IMR-90 (cell line): ENCODE results near the gene EEPD1. TPM values are rescaled to one million over a fixed set of nuclear protein-coding genes. Genes with fewer than 3 reads are reported as not detected.

ENCODE experiments used
- ATAC-seq: fragments of 200-7000 bp; cut with Tn5 transposase; 2 replicates; pipeline ENCODE4 v1.9.1; 2020; ENCODE audit warnings: low read depth, mild to moderate bottlenecking, moderate library complexity
- BruUV-seq: library from RNA; stranded (reverse); fragments of 400-500 nt; replicated peaks from 2 replicates; lab custom pipeline; 2021; lab: Mats Ljungman, UMichigan
- CTCF ChIA-PET: fragments of 300-600 bp; formaldehyde crosslinking; extraction: SDS; loops from one replicate; lab custom pipeline; 2021; ENCODE audit warnings: antibody characterized with exemption; lab: Yijun Ruan, JAX
- POLR2A ChIA-PET: fragments of 300-600 bp; sonication (Branson Sonifier 250); formaldehyde crosslinking; loops from one replicate; lab custom pipeline; 2022; ENCODE audit warnings: antibody characterized with exemption; ENCODE audit not compliant: unreplicated experiment; lab: Charles Lee
- DNase-seq: peaks from one replicate; pipeline ENCODE4 v3.0.0; 2013
- H2AFZ ChIP-seq: replicated peaks from 2 replicates; pipeline ENCODE3; 2013; ENCODE audit warnings: low read length, mild to moderate bottlenecking; ENCODE audit not compliant: poor library complexity
- H2AK5ac ChIP-seq: 2 replicates; pipeline ENCODE4 v1.6.1; 2013; ENCODE audit warnings: low read depth, low read length, inconsistent platforms
- H2AK9ac ChIP-seq: replicated peaks from 2 replicates; pipeline ENCODE3; 2013; ENCODE audit warnings: mild to moderate bottlenecking, low read depth, low read length, moderate library complexity; ENCODE audit not compliant: poor library complexity
- H2BK120ac ChIP-seq: 2 replicates; pipeline ENCODE4 v1.6.1; 2013; ENCODE audit warnings: low read depth, low read length, inconsistent platforms
- H2BK15ac ChIP-seq: 3 replicates; pipeline ENCODE4 v1.6.1; 2013; ENCODE audit warnings: low read depth, low read length, inconsistent platforms
- H2BK20ac ChIP-seq: 2 replicates; pipeline ENCODE4 v1.6.1; 2013; ENCODE audit warnings: low read depth, mild to moderate bottlenecking, inconsistent platforms, low read length, moderate library complexity
- H2BK5ac ChIP-seq: 2 replicates; pipeline ENCODE4 v1.6.1; 2013; ENCODE audit warnings: mild to moderate bottlenecking, low read depth, low read length, inconsistent platforms; ENCODE audit not compliant: poor library complexity, severe bottlenecking
- H3K14ac ChIP-seq: replicated peaks from 2 replicates; pipeline ENCODE4 v1.6.1; 2013; ENCODE audit warnings: low read depth, low read length, inconsistent platforms
- H3K18ac ChIP-seq: 2 replicates; pipeline ENCODE4 v1.6.1; 2013; ENCODE audit warnings: low read depth, low read length, control low read depth
- H3K23ac ChIP-seq: 2 replicates; pipeline ENCODE4 v1.6.1; 2013; ENCODE audit warnings: low read depth, low read length, inconsistent platforms
- H3K27ac ChIP-seq: 2 replicates; pipeline ENCODE4 v1.5.1; 2013; ENCODE audit warnings: mild to moderate bottlenecking, control low read depth, low read length; ENCODE audit not compliant: insufficient read depth
- H3K27me3 ChIP-seq: 2 replicates; pipeline ENCODE4 v1.6.1; 2013; ENCODE audit warnings: low read length; ENCODE audit not compliant: control insufficient read depth, insufficient read depth
- H3K36me3 ChIP-seq: 2 replicates; pipeline ENCODE4 v1.6.1; 2013; ENCODE audit warnings: low read length, mixed read lengths; ENCODE audit not compliant: control insufficient read depth, insufficient read depth
- H3K4ac ChIP-seq: 2 replicates; pipeline ENCODE4 v1.6.1; 2013; ENCODE audit warnings: low read depth, low read length, inconsistent platforms
- H3K4me1 ChIP-seq: 2 replicates; pipeline ENCODE4 v1.6.1; 2013; ENCODE audit warnings: low read length, mixed read lengths; ENCODE audit not compliant: control insufficient read depth, insufficient read depth
- H3K4me2 ChIP-seq: 2 replicates; pipeline ENCODE4 v1.6.1; 2013; ENCODE audit warnings: low read depth, mild to moderate bottlenecking, control low read depth, low read length, moderate library complexity
- H3K4me3 ChIP-seq: 2 replicates; pipeline ENCODE4 v1.5.1; 2013; ENCODE audit warnings: low read depth, mild to moderate bottlenecking, control low read depth, low read length, moderate library complexity; ENCODE audit not compliant: insufficient read depth
- H3K56ac ChIP-seq: 2 replicates; pipeline ENCODE4 v1.6.1; 2013; ENCODE audit warnings: low read length, inconsistent platforms; ENCODE audit not compliant: insufficient read depth; ENCODE audit errors: extremely low read depth
- H3K79me1 ChIP-seq, 2 experiments: 2 replicates each; pipeline ENCODE4 v1.6.1; 2013; ENCODE audit warnings: low read length in 2 of 2, inconsistent platforms in 1 of 2, low read depth in 1 of 2
- H3K9ac ChIP-seq: 2 replicates; pipeline ENCODE4 v1.6.1; 2013; ENCODE audit warnings: low read depth, low read length, control low read depth
- H3K9me1 ChIP-seq: 2 replicates; pipeline ENCODE4 v1.6.1; 2013; ENCODE audit warnings: low read length, inconsistent platforms; ENCODE audit not compliant: insufficient read depth
- H3K9me3 ChIP-seq: 2 replicates; pipeline ENCODE4 v1.6.1; 2013; ENCODE audit warnings: low read length; ENCODE audit not compliant: control insufficient read depth, insufficient read depth
- H4K20me1 ChIP-seq: 2 replicates; pipeline ENCODE4 v1.6.1; 2013; ENCODE audit warnings: low read length, inconsistent platforms; ENCODE audit not compliant: insufficient read depth
- H4K5ac ChIP-seq: 2 replicates; pipeline ENCODE4 v1.6.1; 2013; ENCODE audit warnings: mild to moderate bottlenecking, low read depth, low read length, control low read depth
- H4K8ac ChIP-seq, 2 experiments: 2 replicates each; pipeline ENCODE4 v1.6.1; 2013; ENCODE audit warnings: low read depth in 2 of 2, low read length in 2 of 2, control low read depth in 1 of 2, inconsistent platforms in 1 of 2
- H4K91ac ChIP-seq: 2 replicates; pipeline ENCODE4 v1.6.1; 2013; ENCODE audit warnings: low read depth, low read length, inconsistent platforms; ENCODE audit not compliant: insufficient read depth
- CHD1 ChIP-seq: IDR thresholded peaks from 2 replicates; pipeline ENCODE4 v1.6.1; 2012; ENCODE audit warnings: low read depth, low read length, improper control_type of control experiment
- CTCF ChIP-seq: conservative IDR thresholded peaks from 2 replicates; pipeline ENCODE4 v1.5.1; 2012; ENCODE audit warnings: mild to moderate bottlenecking, low read depth, low read length, improper control_type of control experiment
- ELK1 ChIP-seq: fragments of 150-350 bp; IDR thresholded peaks from 2 replicates; pipeline ENCODE4 v1.6.1; 2016; ENCODE audit warnings: low read depth, mild to moderate bottlenecking, low read length, moderate library complexity, borderline replicate concordance
- FOS ChIP-seq: fragments of 150-350 bp; IDR thresholded peaks from 2 replicates; pipeline ENCODE4 v1.6.1; 2016; ENCODE audit warnings: low read depth, low read length
- MAFK ChIP-seq: IDR thresholded peaks from 2 replicates; pipeline ENCODE4 v1.6.1; 2012; ENCODE audit warnings: low read depth, low read length, improper control_type of control experiment
- MAZ ChIP-seq: IDR thresholded peaks from 2 replicates; pipeline ENCODE4 v1.6.1; 2012; ENCODE audit warnings: low read depth, mild to moderate bottlenecking, low read length, improper control_type of control experiment, moderate library complexity, borderline replicate concordance
- MXI1 ChIP-seq: IDR thresholded peaks from 2 replicates; pipeline ENCODE4 v1.6.1; 2012; ENCODE audit warnings: low read depth, mild to moderate bottlenecking, low read length, moderate library complexity, borderline replicate concordance
- NFE2L2 ChIP-seq: fragments of 150-350 bp; IDR thresholded peaks from 2 replicates; pipeline ENCODE4 v1.6.1; 2016; ENCODE audit warnings: low read depth, mild to moderate bottlenecking, low read length
- POLR2A ChIP-seq: IDR thresholded peaks from 2 replicates; pipeline ENCODE4 v1.6.1; 2012; ENCODE audit warnings: mild to moderate bottlenecking, low read depth, low read length
- RAD21 ChIP-seq: IDR thresholded peaks from 2 replicates; pipeline ENCODE4 v1.6.1; 2012; ENCODE audit warnings: low read length, improper control_type of control experiment
- RCOR1 ChIP-seq: IDR thresholded peaks from 2 replicates; pipeline ENCODE4 v1.6.1; 2012; ENCODE audit warnings: mild to moderate bottlenecking, low read length, improper control_type of control experiment; ENCODE audit not compliant: insufficient replicate concordance
- USF2 ChIP-seq: fragments of 150-350 bp; IDR thresholded peaks from 2 replicates; pipeline ENCODE4 v1.6.1; 2017; ENCODE audit warnings: mild to moderate bottlenecking, antibody characterized with exemption, low read length, low read depth
- whole genome bisulfite sequencing, 2 experiments: methylation state at CpG; one replicate each; pipeline versions ENCODE4 v1.1.5 to v1.1.7; 2013; ENCODE audit warnings: missing lambda C conversion rate in 2 of 2; ENCODE audit not compliant: insufficient read length in 1 of 2; ENCODE audit errors: extremely low coverage in 2 of 2; 5-methylcytosine and 5-hydroxymethylcytosine counted together
- dilution Hi-C: fragments of 300-500 bp; cut with HindIII; formaldehyde crosslinking; loops from one replicate; pipeline ENCODE4 v1.14.3; 2018; ENCODE audit warnings: low sequenced_read_pairs; ENCODE audit not compliant: unreplicated experiment
- in situ Hi-C: fragments of 300-500 bp; cut with MboI; formaldehyde crosslinking; loops from 3 replicates; pipeline ENCODE4 v1.14.3; 2019; ENCODE audit warnings: low sequenced_read_pairs, inconsistent platforms, mixed read lengths
- intact Hi-C: fragments of 100-400 bp; cut with micrococcal nuclease; formaldehyde crosslinking; loops from 2 replicates; pipeline ENCODE4 v1.10.0; 2022
- polyA plus RNA-seq, 3 experiments: library from polyadenylated mRNA; depleted of rRNA; stranded (reverse); fragments of >200 nt; gene quantifications; 2 replicates each; pipeline ENCODE4 v1.2.3, GENCODE V29; 2012; ENCODE audit warnings: low replicate concordance in 1 of 3
- total RNA-seq: library from RNA; depleted of rRNA; stranded (reverse); fragments of >200 nt; gene quantifications from 2 replicates; pipeline ENCODE4 v1.2.3, GENCODE V29; 2012

Gene EEPD1
- total and polyA plus RNA-seq, 2 of the 4 experiments (the other 2 are of a cell fraction): 7.3 to 15.2 TPM

- no TSS peak for BruUV-seq
- POLR2A ChIA-PET: no interaction called here
- CTCF ChIA-PET: interaction anchor here (0.6 to 2.1 kb wide), 12 partner anchors 9 to 318 kb away, joined by 3 to 10 read pairs (median 3); no protein-coding TSS in a partner anchor
- TF ChIP-seq RAD21 (peak; percentile 100), USF2 (no peak), MAZ (0 out of 2 replicates have a peak, but pooled peaks have one; percentile 52), MAFK (no peak), MXI1 (no peak; the same call in 1 of the 2 replicates), RCOR1 (no peak), CHD1 (no peak), POLR2A (peak; percentile 71), CTCF (peak; percentile 99), NFE2L2 (no peak), FOS (no peak), ELK1 (no peak)
These were observed 138.6 kb downstream of the EEPD1 start for GRCh38 chr7:36291387-36292316.

More at GRCh38 chr7:36291387-36292316, 138.6 kb downstream of the EEPD1 start:
- H3K23ac ChIP-seq: peak overlapping the region; percentile 97
- H4K91ac ChIP-seq: peak overlapping the region; percentile 89
- peak overlapping the region; percentile 77 for H2BK5ac ChIP-seq
- H3K27me3 ChIP-seq: no peaks in the 10 kb centered on the region
- intact Hi-C loops: loop anchor here (1.0 to 2.0 kb wide), 6 partner anchors 12 to 306 kb away; partner anchors contain the start of gene EEPD1
- peaks cover 6% of the 10 kb centered on the region for H3K9me1 ChIP-seq
- ATAC-seq (peak; percentile 97), DNase-seq (peak; percentile 83)
- peaks cover 11% of the 10 kb centered on the region for H3K4me1 ChIP-seq
- in situ Hi-C loops: no loop called here
- H3K27ac ChIP-seq: peak overlapping the region; percentile 87
- peak overlapping the region; percentile 90 for H2AK5ac ChIP-seq
- H3K9me3 ChIP-seq: no peaks in the 10 kb centered on the region
- peak overlapping the region; percentile 97 for H2BK20ac ChIP-seq
- peaks cover 9% of the 10 kb centered on the region; the same call in 1 of the 2 replicates for H3K36me3 ChIP-seq
- no peaks in the 10 kb centered on the region for H4K20me1 ChIP-seq
- H3K4ac ChIP-seq: peak overlapping the region; percentile 96
- no peaks in the 10 kb centered on the region; a peak in 1 of 4 replicates for H3K79me1 ChIP-seq
- dilution Hi-C loops: no loop called here
- peak overlapping the region; percentile 80 for H4K5ac ChIP-seq
- 0% methylated on average over 2 of the region's 18 CpGs; no CpG with 5 or more reads in 1 of the 2 experiments for WGBS, 2 experiments
- H2AFZ ChIP-seq: peak overlapping the region; percentile 95
- H3K14ac ChIP-seq: peak overlapping the region; percentile 93
- peak overlapping the region; percentile 73 for H3K9ac ChIP-seq
- peak overlapping the region; percentile 78 for H3K18ac ChIP-seq
- peak overlapping the region; percentile 89 for H3K56ac ChIP-seq
- H4K8ac ChIP-seq: peak overlapping the region; percentile 37 to 90
- H2BK15ac ChIP-seq: peak overlapping the region; percentile 76
- 0 out of 2 replicates have a peak overlapping the region, but pooled peaks have one; percentile 4 for H3K4me3 ChIP-seq
- peak overlapping the region; percentile 86 for H2AK9ac ChIP-seq
- peak overlapping the region; percentile 83 for H3K4me2 ChIP-seq
- peak overlapping the region; percentile 98 for H2BK120ac ChIP-seq
